HepG2 (cell line): ENCODE results near the gene SPATA21. TPM values are rescaled to one million over a fixed set of nuclear protein-coding genes. Genes with fewer than 3 reads are reported as not detected.

Experiments
- CBX2 ChIP-seq, 2 experiments: fragments of 200-600 bp in 1 of 2; sonication (generic); formaldehyde crosslinking in 1 of 2; IDR thresholded peaks; 2 replicates each; pipeline versions ENCODE4 v1.7.0 to v1.8.1; 2018 to 2022; ENCODE audit warnings: low read depth in 2 of 2, low read length in 1 of 2, mild to moderate bottlenecking in 1 of 2, missing genetic modification reagents in 1 of 2
- CENPT ChIP-seq: sonication (generic); formaldehyde crosslinking; IDR thresholded peaks from 2 replicates; pipeline ENCODE4 v1.8.0; 2022; ENCODE audit warnings: low read depth, mild to moderate bottlenecking, moderate library complexity, missing genetic modification reagents
- ESRRA ChIP-seq: sonication (generic); formaldehyde crosslinking; IDR thresholded peaks from 2 replicates; pipeline ENCODE4 v1.5.1; 2020; ENCODE audit warnings: mild to moderate bottlenecking, low read depth, missing genetic modification reagents
- HOXA5 ChIP-seq: sonication (generic); formaldehyde crosslinking; IDR thresholded peaks from 2 replicates; pipeline ENCODE4 v1.4.0; 2020; ENCODE audit warnings: missing genetic modification reagents
- ONECUT2 ChIP-seq: sonication (generic); formaldehyde crosslinking; IDR thresholded peaks from 2 replicates; pipeline ENCODE4 v1.4.0; 2020; ENCODE audit warnings: missing genetic modification reagents
- SIN3B ChIP-seq: fragments of 150-350 bp; IDR thresholded peaks from 2 replicates; pipeline ENCODE4 v1.6.1; 2014; ENCODE audit warnings: low read length
- TERF1 ChIP-seq: sonication (generic); formaldehyde crosslinking; IDR thresholded peaks from 2 replicates; pipeline ENCODE4 v1.8.0; 2022; ENCODE audit warnings: mild to moderate bottlenecking, missing genetic modification reagents, moderate library complexity
- ZNF234 ChIP-seq: sonication (generic); formaldehyde crosslinking; conservative IDR thresholded peaks from 2 replicates; pipeline ENCODE4 v1.5.1; 2020; ENCODE audit warnings: mild to moderate bottlenecking, missing genetic modification reagents
- ZNF644 ChIP-seq: IDR thresholded peaks from 2 replicates; pipeline ENCODE4 v1.6.1; 2016; ENCODE audit warnings: low read depth
- ZNF713 ChIP-seq: sonication (generic); formaldehyde crosslinking; IDR thresholded peaks from 2 replicates; pipeline ENCODE4 v1.4.0; 2020; ENCODE audit warnings: mild to moderate bottlenecking, missing genetic modification reagents
- ZNF878 ChIP-seq: sonication (generic); formaldehyde crosslinking; IDR thresholded peaks from 2 replicates; pipeline ENCODE4 v1.8.1; 2023; ENCODE audit warnings: mild to moderate bottlenecking, missing genetic modification reagents, moderate library complexity
- polyA plus RNA-seq, 8 experiments: library from polyadenylated mRNA; depleted of rRNA in 3 of 8; stranded (reverse) in 7 of 8; unstranded in 1 of 8; fragments of >200 nt; fragmentation: Illumina TruSeq in 4 of 8; extraction: Trizol in 4 of 8; gene quantifications; 2 replicates each; pipeline versions ENCODE4 v1.2.1 to v1.2.3, GENCODE V29; 2011 to 2016; ENCODE audit warnings: low read depth in 4 of 8, missing spikeins in 1 of 8, mixed read lengths in 1 of 8; ENCODE audit not compliant: insufficient read depth in 1 of 8
- total RNA-seq, 5 experiments: library from RNA; depleted of rRNA; stranded (reverse); fragments of >200 nt; fragmentation: Illumina TruSeq; extraction: Trizol; gene quantifications; 2 replicates each; pipeline ENCODE4 v1.2.3, GENCODE V29; 2016; ENCODE audit warnings: low read depth in 1 of 5
- TF ChIP-seq, protein P1 (sequence below): sonication (generic); formaldehyde crosslinking; IDR thresholded peaks from 2 replicates; pipeline ENCODE4 v1.9.0; 2021; ENCODE audit warnings: mild to moderate bottlenecking, missing genetic modification reagents
- TF ChIP-seq, protein P2 (sequence below): sonication (generic); formaldehyde crosslinking; IDR thresholded peaks from 2 replicates; pipeline ENCODE4 v1.5.0; 2020; ENCODE audit warnings: mild to moderate bottlenecking, missing genetic modification reagents
- TF ChIP-seq, protein P3 (sequence below): sonication (generic); formaldehyde crosslinking; IDR thresholded peaks from 2 replicates; pipeline ENCODE4 v1.5.1; 2020; ENCODE audit warnings: mild to moderate bottlenecking, missing genetic modification reagents, moderate library complexity

The SPATA21 gene
- total and polyA plus RNA-seq, 2 of the 13 experiments (the other 11 are each of a cell fraction or from before 2014, with no cell fraction given), result 0.80 to 1.4 TPM

GRCh38 chr1:16351994-16352841, 85.0 kb downstream of the SPATA21 start, which contains the start of gene FBXO42 (continued):
- TF ChIP-seq CBX2 (IDR thresholded peaks at IDR 0.05; ENCODE audit: low read depth, low read length), result no peak
- TF ChIP-seq CBX2 (CRISPR knock-in tag; IDR thresholded peaks at IDR 0.05; ENCODE audit: low read depth), result no peak
- no peak; the same call in 1 of the 2 replicates for TF ChIP-seq ZNF878 (CRISPR knock-in tag)
- no peak for TF ChIP-seq HOXA5 (CRISPR knock-in tag)
- 0 out of 2 replicates have a peak, but pooled peaks have one; percentile 14 for TF ChIP-seq ZNF644 (CRISPR knock-in tag)
- TF ChIP-seq, protein P1, sequence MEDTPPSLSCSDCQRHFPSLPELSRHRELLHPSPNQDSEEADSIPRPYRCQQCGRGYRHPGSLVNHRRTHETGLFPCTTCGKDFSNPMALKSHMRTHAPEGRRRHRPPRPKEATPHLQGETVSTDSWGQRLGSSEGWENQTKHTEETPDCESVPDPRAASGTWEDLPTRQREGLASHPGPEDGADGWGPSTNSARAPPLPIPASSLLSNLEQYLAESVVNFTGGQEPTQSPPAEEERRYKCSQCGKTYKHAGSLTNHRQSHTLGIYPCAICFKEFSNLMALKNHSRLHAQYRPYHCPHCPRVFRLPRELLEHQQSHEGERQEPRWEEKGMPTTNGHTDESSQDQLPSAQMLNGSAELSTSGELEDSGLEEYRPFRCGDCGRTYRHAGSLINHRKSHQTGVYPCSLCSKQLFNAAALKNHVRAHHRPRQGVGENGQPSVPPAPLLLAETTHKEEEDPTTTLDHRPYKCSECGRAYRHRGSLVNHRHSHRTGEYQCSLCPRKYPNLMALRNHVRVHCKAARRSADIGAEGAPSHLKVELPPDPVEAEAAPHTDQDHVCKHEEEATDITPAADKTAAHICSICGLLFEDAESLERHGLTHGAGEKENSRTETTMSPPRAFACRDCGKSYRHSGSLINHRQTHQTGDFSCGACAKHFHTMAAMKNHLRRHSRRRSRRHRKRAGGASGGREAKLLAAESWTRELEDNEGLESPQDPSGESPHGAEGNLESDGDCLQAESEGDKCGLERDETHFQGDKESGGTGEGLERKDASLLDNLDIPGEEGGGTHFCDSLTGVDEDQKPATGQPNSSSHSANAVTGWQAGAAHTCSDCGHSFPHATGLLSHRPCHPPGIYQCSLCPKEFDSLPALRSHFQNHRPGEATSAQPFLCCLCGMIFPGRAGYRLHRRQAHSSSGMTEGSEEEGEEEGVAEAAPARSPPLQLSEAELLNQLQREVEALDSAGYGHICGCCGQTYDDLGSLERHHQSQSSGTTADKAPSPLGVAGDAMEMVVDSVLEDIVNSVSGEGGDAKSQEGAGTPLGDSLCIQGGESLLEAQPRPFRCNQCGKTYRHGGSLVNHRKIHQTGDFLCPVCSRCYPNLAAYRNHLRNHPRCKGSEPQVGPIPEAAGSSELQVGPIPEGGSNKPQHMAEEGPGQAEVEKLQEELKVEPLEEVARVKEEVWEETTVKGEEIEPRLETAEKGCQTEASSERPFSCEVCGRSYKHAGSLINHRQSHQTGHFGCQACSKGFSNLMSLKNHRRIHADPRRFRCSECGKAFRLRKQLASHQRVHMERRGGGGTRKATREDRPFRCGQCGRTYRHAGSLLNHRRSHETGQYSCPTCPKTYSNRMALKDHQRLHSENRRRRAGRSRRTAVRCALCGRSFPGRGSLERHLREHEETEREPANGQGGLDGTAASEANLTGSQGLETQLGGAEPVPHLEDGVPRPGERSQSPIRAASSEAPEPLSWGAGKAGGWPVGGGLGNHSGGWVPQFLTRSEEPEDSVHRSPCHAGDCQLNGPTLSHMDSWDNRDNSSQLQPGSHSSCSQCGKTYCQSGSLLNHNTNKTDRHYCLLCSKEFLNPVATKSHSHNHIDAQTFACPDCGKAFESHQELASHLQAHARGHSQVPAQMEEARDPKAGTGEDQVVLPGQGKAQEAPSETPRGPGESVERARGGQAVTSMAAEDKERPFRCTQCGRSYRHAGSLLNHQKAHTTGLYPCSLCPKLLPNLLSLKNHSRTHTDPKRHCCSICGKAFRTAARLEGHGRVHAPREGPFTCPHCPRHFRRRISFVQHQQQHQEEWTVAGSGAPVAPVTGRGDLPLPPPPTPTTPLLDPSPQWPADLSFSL (CRISPR knock-in tag), result no peak; the same call in 1 of the 2 replicates
- 0 out of 2 replicates have a peak, but pooled peaks have one; percentile 36 for TF ChIP-seq ESRRA (CRISPR knock-in tag)
- TF ChIP-seq ZNF234 (CRISPR knock-in tag), result no peak
- TF ChIP-seq SIN3B, result no peak
- TF ChIP-seq CENPT (CRISPR knock-in tag), result no peak; the same call in 1 of the 2 replicates
- TF ChIP-seq ZNF713, result no peak
- TF ChIP-seq, protein P2, sequence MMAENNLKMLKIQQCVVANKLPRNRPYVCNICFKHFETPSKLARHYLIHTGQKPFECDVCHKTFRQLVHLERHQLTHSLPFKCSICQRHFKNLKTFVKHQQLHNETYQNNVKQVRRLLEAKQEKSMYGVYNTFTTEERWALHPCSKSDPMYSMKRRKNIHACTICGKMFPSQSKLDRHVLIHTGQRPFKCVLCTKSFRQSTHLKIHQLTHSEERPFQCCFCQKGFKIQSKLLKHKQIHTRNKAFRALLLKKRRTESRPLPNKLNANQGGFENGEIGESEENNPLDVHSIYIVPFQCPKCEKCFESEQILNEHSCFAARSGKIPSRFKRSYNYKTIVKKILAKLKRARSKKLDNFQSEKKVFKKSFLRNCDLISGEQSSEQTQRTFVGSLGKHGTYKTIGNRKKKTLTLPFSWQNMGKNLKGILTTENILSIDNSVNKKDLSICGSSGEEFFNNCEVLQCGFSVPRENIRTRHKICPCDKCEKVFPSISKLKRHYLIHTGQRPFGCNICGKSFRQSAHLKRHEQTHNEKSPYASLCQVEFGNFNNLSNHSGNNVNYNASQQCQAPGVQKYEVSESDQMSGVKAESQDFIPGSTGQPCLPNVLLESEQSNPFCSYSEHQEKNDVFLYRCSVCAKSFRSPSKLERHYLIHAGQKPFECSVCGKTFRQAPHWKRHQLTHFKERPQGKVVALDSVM (CRISPR knock-in tag), result peak; percentile 58; the same call in 1 of the 2 replicates
- no peak for TF ChIP-seq ONECUT2 (CRISPR knock-in tag)
- no peak for TF ChIP-seq TERF1 (CRISPR knock-in tag)
- TF ChIP-seq, protein P3, sequence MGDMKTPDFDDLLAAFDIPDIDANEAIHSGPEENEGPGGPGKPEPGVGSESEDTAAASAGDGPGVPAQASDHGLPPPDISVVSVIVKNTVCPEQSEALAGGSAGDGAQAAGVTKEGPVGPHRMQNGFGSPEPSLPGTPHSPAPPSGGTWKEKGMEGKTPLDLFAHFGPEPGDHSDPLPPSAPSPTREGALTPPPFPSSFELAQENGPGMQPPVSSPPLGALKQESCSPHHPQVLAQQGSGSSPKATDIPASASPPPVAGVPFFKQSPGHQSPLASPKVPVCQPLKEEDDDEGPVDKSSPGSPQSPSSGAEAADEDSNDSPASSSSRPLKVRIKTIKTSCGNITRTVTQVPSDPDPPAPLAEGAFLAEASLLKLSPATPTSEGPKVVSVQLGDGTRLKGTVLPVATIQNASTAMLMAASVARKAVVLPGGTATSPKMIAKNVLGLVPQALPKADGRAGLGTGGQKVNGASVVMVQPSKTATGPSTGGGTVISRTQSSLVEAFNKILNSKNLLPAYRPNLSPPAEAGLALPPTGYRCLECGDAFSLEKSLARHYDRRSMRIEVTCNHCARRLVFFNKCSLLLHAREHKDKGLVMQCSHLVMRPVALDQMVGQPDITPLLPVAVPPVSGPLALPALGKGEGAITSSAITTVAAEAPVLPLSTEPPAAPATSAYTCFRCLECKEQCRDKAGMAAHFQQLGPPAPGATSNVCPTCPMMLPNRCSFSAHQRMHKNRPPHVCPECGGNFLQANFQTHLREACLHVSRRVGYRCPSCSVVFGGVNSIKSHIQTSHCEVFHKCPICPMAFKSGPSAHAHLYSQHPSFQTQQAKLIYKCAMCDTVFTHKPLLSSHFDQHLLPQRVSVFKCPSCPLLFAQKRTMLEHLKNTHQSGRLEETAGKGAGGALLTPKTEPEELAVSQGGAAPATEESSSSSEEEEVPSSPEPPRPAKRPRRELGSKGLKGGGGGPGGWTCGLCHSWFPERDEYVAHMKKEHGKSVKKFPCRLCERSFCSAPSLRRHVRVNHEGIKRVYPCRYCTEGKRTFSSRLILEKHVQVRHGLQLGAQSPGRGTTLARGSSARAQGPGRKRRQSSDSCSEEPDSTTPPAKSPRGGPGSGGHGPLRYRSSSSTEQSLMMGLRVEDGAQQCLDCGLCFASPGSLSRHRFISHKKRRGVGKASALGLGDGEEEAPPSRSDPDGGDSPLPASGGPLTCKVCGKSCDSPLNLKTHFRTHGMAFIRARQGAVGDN, result peak; percentile 99
